GM18858 (cell line): ENCODE measurements around the gene ODAPH.
"Not testable (repeated sequence)": the region's sequence is repeated elsewhere in the genome, so short reads cannot be mapped to it uniquely, and the experiment has no call there.

Experiments
- ATAC-seq: cut with Tn5 transposase; IDR thresholded peaks from one replicate; pipeline ENCODE4 v1.9.1; 2021; ENCODE audit not compliant: unreplicated experiment

Gene ODAPH

DNA sequence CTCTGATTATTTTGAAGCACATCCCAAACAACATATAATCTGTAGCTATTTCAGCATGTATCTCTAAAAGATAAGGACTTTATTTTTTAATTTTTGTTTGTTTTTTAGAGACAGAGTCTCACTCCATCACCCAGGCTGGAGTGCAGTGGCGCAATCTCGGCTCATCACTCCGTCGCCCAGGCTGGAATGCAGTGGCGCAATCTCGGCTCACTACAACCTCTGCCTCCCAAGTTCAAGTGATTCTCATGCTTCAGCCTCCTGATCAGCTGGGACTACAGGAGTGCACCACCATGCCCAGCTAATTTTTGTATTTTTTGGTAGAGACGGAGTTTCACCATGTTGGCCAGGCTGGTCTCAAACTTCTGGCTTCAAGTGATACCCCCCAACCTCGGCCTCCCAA, 11.6 kb upstream of the ODAPH start:
- ATAC-seq, result not testable (repeated sequence)

DNA sequence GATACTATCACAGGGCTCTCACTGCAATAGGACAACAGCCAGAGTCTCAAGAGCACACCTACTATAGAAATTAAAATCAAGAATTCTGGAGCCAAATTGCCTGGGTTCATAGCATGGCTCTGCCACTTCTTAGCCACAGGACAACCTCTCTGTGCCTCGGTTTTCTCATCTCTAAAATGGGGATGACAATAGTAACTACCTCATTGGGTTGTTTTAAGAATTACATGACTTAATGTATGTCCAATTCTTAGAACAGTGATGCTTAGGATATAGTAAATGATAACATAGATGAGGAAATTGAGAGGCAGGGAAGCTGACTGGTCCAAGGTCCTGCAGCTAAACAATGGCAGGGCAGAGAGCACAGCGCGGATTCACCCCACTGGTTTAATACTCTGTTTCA, 11.0 kb upstream of the ODAPH start:
- ATAC-seq, result no peak

DNA sequence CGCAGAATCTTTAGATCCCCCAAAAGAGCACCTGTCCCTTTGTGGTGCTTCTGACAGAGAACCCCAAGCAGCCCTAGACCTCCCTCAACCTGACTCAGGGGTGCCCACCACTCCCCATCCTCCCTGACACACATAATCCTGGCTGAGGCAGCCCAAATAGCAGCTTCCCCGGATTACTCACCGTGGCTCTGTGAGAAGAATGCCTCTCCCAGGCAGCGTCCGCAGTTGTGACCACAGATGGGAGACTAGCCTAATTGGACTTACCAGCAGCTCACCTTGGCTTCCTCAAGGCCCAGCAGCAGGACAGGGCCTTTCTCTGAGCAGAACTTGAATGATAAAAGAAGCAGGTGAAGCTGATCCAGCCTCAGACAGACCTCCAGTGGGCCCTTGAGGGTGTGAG, 10.3 kb upstream of the ODAPH start:
- ATAC-seq, result no peak

DNA sequence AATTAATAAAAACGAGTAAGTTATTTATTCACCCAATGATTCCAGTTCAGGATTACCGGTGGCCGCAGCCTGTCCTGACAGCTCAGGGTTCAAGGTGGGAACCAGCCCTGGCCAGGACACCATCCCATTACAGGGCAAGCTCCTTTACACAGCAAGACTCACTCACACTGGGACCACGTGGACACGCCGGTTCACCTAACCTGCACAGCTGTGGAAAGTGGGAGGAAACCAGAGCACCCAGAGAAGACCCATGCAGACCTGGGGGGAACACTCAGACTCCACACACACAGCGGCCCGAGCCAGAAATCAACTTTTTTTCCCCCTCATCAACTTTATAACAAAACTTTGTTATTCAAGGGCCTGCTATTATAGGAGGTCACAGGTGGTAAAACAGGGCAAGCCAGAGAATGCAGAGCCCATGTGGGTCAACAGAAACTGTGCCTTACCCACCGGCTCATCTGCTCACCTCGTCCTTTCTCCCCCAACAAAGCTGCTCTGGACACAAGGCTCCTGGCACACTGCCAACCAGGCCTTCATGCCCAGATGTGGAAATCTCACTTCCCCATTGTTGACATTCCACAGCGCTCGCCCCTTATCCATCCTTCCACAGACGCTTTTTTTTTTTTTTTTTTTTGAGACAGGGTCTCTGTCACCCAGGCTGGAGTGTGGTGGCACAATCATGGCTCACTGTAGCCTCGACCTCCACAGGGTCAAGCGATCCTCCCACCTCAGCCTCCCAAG, 8.0 kb upstream of the ODAPH start:
- no peak for ATAC-seq

DNA sequence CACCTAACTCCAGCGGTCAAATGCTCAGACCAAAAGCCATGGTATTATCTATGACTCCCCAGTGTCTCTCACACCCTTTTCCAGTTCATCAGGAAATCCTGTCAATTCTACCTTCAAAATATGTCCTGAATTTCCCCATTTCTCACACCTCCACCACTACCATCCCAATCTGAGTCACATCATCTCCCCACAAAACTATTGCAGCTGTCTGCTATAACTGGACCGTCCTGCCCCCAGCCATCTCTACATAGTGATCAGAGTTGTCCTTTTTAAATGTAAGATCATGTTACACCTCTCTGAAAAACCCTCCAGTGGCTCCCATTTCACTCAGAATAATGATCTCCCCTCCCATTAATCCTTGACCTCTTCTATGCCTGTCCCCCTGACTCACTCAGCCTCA, 6.8 kb upstream of the ODAPH start:
- no peak for ATAC-seq

DNA sequence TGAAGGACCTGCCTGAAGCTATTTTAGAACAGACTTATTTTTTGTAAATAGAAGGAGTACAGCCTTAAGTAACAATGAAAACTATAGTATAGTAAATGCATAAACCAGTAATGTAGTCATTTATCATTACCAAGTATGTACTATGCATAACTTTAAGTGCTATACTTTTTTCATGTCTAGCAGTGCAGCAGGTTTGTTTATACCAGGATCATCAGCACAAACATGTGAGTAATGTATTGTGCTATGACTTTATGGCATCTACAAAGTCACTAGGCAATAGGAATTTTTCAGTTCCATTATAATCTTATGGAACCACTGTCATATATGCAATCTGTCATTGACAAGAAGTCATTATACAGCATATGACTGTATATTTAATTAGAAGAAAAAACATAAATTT, 3.4 kb upstream of the ODAPH start:
- ATAC-seq, result no peak

DNA sequence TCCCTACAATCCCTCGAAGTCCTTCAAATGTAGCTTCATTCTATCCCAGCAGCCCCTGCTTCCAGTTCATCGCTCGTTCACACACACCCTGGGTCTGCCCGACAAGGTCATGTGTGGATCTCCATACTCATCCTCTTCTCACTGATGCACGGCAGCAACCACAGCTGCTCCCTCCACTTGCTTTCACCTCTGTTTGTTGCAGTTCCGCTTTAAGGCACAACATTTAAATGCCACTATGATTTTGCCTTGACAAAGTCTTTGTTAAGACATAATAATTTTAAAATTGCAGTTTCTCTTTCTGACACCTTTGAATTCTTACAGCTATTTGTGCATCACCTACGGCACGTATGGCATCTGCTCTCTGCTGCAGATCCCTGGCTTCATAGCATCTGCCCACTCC, 1.8 kb downstream of the ODAPH start:
- no peak for ATAC-seq

DNA sequence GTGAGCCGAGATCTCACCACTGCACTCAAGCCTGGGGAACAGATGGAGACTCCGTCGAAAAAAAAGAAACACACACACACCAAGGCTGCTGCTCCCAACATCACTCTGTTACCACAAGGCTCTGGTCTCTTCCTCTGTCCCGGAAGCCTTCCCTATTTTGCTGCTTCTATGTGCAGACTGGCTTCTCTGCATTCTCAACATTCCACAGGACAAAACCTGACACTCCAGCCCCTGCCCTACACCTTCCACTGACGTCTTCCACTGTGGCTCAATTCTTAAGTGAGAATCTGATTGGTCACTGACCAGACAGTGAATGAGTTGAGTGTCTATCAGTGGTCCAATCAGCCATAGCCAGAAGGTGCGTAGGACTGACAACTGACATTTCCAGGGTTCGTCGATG, 5.9 kb downstream of the ODAPH start:
- ATAC-seq, result no peak

DNA sequence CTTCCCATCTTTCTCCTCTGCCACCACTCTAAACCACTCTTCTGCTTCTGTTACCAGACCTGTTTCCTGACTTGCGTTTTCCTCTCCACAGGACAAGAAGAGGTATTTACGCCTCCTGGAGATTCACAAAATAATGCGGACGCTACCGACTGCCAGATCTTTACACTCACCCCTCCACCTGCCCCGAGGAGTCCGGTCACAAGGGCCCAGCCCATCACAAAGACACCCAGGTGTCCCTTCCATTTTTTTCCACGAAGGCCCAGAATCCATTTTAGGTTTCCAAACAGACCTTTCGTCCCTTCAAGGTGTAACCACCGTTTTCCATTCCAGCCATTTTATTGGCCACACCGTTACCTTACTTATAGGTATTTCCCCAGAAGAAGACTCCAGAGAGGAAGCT, 8.2 kb downstream of the ODAPH start:
- ATAC-seq, result no peak

DNA sequence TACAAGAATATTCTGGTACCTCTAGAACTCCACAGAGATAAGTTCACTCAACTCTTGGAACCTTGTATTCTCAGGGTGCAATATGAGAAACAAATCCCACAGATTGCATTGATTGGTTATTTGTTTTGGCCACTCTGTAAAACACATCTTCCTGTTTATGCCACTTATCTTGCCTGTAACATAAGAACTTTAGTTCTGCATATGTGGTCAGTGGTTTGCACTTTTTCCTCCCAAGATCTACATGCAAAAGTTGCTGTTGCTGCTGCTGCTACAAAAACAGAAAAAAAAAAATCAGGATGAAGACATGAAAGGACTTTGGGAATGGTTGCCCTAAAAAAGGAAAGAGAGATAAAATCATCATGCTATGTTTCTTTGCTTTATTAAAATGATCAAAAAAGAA, 9.6 kb downstream of the ODAPH start:
- ATAC-seq, result no peak

DNA sequence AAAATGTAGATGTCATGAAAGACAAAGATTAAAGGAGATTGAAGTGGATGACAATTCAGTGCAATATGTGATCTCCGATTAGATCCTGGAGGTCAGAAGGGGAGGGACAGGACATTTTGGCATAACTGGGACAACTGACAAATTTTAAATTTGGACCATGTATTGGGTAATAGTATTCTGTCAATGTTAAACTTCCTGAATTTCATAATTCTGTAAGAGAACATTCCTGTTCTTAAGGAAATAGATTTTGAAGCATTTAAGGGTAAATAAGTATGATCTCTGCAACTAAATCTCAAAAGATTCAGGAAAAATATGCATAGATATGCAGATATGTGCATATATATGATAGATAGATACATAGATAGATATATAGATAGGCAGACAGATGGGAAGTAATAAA, 11.0 kb downstream of the ODAPH start:
- no peak for ATAC-seq

DNA sequence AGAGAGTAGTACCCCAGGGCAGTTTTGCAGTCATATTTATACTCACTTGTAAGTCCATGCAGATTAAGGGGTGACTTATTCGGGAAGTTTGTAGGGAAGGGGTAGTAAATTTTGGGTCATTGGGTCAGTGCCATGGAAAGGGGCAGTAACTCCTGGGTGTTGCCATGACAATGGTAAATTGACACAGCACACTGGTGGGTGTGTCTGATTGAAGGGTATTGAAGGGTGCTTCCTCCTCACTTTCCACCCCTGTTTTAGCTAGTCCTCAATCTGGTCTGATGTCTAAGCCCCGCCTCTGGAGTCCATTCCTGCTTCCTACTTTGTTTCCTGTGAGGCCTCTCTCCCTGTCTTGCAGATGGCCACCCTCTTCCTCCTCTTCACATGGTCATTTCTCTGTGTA, 11.9 kb downstream of the ODAPH start:
- ATAC-seq, result no peak

DNA sequence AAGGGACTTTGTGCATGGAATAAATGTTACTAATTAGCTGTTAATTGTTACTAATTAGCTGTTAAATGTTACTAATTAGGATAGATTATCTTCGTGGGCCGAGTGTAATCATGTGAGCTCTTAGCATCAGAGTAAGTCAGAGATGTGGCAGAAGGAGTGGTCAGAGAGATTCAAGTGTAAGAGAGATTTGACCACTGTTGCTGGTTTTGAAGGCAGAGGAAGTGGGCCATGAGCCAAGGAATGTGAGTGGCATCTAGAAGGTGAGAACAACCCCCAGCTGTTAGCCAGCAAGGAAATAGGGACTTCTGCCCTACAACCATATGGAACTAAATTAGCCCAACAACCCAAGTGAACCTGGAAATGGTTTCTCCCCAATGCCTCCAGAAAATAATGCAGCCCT, 28.2 kb downstream of the ODAPH start:
- no peak for ATAC-seq

DNA sequence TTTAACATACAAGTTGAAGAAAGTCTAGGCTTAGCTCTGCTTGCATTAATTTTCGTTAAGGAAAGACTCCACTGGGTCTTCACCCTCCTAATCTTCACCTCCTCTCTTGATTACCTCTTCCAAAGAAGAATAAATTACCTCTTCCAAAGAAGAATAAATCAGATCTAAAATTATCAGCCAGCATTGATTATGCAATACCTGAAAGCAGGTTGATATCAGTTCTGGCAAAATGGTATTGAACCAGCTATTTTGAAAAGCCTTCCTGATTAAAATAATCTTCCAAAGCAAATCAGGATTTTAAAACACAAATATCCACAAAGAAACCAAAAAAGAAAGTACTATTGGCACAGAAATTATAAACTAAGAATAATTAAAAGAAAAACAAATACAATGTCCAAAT, 37.5 kb downstream of the ODAPH start:
- ATAC-seq, result no peak

DNA sequence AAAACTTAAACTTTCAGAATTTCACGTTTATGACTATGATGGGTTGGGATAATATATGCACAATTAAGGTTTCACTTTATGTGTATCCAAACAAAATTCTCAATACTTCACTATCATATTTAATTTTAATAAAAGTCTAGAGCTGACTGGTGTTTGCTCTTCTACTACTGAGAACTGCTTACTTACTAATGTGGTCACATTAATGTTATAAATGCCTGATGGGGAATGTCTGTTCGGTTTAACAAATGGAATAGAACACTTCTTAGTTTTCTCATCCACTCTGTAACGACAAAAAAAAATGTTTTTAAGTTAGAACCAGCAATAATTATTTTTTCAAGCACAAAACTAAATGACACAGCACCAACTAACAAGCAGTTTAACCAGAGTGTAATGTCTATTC, 40.2 kb downstream of the ODAPH start:
- ATAC-seq, result no peak

DNA sequence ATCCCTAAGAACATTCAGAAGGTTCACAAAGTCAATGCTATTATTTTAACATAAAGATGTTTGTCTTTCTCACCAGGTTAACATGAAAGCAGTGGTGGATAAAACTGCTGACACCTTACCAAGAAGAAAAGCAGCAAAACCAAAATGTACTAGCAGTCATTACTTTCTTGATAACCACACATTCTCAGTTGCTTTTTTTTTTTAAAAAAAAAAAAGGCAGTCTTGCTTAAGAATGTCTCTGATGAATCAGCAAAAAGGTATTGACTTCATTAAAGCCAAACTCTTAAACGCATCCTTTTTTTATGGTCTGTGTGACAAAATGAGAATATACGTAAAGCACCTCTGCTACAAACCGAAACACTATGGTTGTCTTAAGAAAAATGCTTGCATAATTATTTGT, 42.5 kb downstream of the ODAPH start:
- no peak for ATAC-seq

DNA sequence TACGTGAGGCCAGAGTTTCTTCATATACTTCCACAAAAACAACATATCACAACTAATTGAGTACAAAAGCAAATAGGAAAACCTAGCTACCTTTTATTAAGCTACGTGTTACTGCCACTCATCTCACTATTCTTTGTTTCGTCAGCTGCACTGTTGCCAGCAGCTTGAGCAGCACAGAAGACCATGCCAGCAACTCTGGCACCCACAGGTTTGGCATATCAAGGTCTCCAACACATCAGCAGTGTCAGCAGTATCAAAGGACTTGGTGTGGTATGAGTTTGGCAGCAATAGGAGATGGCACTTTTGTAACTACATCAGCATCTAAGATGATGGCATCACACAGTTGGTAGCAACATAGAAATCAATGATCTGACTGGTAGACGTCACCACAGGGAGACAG, 43.8 kb downstream of the ODAPH start:
- no peak for ATAC-seq

DNA sequence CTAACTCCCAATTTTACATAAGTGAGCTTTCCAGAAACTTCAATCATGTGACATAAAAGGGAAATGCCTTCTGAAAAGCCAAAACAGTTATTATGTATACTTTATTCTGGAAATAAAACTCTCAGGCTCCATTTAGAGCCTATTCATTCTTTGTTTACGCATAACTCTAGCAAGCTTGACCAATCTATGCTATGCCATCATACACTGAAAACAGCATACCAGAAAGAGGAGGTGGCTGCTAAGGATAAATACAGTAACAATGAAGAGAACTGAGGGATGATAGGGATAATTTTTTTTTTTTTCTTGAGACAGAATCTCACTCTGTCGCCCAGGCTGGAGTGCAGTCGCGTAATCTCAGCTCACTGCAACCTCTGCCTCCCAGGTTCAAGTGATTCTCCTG, 50.1 kb downstream of the ODAPH start:
- no peak for ATAC-seq

DNA sequence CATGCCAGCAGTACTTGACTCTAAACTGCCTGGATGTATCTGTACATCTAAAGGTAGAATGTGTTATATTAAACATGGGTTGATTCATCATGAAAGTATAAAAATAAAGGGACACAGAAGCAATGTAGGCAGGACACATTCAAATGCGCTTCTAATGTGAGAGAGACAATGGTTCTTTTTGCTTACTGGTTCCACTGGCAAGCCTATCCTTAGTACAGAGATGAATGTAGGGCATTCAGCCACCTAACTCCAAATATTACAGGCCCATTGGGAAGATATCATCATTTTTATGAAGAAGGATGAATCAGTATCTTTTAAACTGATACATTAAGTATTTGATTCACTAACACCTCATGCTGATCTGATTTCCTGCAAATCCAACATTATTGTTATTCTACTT, 56.4 kb downstream of the ODAPH start:
- no peak for ATAC-seq
